ENCODE results near the gene CILP2.

CILP2 gene

GRCh38 chr19:19500975-19501644 is 37.0 kb upstream of the CILP2 start:
- TF ChIP-seq GLIS1 (tag by site-specific recombination; IDR thresholded peaks at IDR 0.05) (no peak), ZNF280C (tag by site-specific recombination; IDR thresholded peaks at IDR 0.05) (no peak), ZFP69B (tag by site-specific recombination; IDR thresholded peaks at IDR 0.05) (no peak), ZNF777 (tag by site-specific recombination; IDR thresholded peaks at IDR 0.05; ENCODE audit: borderline replicate concordance) (no peak)
- H3K9me3 ChIP-seq (ENCODE audit: control insufficient read depth, insufficient read depth, low read depth, low read length): no peaks in the 10 kb centered on the region
- no peaks in the 10 kb centered on the region for H3K4me1 ChIP-seq (ENCODE audit: control insufficient read depth, insufficient read depth, low read length)
- no peak overlapping the region for H3K27ac ChIP-seq (ENCODE audit: extremely low read depth, low read depth, low read length)
- CTCF ChIA-PET: no interaction called here
- peaks cover 4 to 99% of the 10 kb centered on the region in 2 experiments; a peak in 2 of 3 replicates for H3K36me3 ChIP-seq (ENCODE audit: control insufficient read depth in 2 of 2, insufficient read depth in 1 of 2, low read length in 2 of 2)
- POLR2A ChIA-PET: no interaction called here
- H3K4me3 ChIP-seq (ENCODE audit: low read depth, low read length): no peak overlapping the region

- no peak for TF ChIP-seq ZNF341 (tag by site-specific recombination; IDR thresholded peaks at IDR 0.05; ENCODE audit: low read depth)
- TF ChIP-seq ZNF132 (tag by site-specific recombination; IDR thresholded peaks at IDR 0.05; ENCODE audit: borderline replicate concordance): no peak
- no peaks in the 10 kb centered on the region for H3K9me3 ChIP-seq (ENCODE audit: control insufficient read depth, insufficient read depth, low read depth, low read length)
- no peaks in the 10 kb centered on the region for H3K4me1 ChIP-seq (ENCODE audit: control insufficient read depth, insufficient read depth, low read length)
- no peak overlapping the region for H3K27ac ChIP-seq (ENCODE audit: extremely low read depth, low read depth, low read length)
- H3K4me3 ChIP-seq (ENCODE audit: low read depth, low read length): no peak overlapping the region
- ChIA-PET POLR2A (no interaction called here), CTCF (no interaction called here)
- peaks cover 4 to 97% of the 10 kb centered on the region in 2 experiments; a peak in 2 of 3 replicates for H3K36me3 ChIP-seq (ENCODE audit: control insufficient read depth in 2 of 2, insufficient read depth in 1 of 2, low read length in 2 of 2)
Measured at GRCh38 chr19:19501798-19502197, 36.3 kb upstream of the CILP2 start.

- Histone ChIP-seq H3K4me1 (ENCODE audit: control insufficient read depth, insufficient read depth, low read length) (no peaks in the 10 kb centered on the region), H3K4me3 (ENCODE audit: low read depth, low read length) (no peak overlapping the region), H3K9me3 (ENCODE audit: control insufficient read depth, insufficient read depth, low read depth, low read length) (no peaks in the 10 kb centered on the region), H3K27ac (ENCODE audit: extremely low read depth, low read depth, low read length) (no peak overlapping the region), H3K36me3 (ENCODE audit: control insufficient read depth in 2 of 2, insufficient read depth in 1 of 2, low read length in 2 of 2) (peaks cover 4 to 96% of the 10 kb centered on the region in 2 experiments; a peak in 2 of 3 replicates)
- ChIA-PET CTCF (no interaction called here), POLR2A (no interaction called here)
- TF ChIP-seq ZNF18 (tag by site-specific recombination; IDR thresholded peaks at IDR 0.05): no peak
- no peak for TF ChIP-seq ZNF140 (tag by site-specific recombination; IDR thresholded peaks at IDR 0.05)
- no peak for TF ChIP-seq ZNF214 (tag by site-specific recombination; IDR thresholded peaks at IDR 0.05; ENCODE audit: borderline replicate concordance)
- TF ChIP-seq GLI4 (tag by site-specific recombination; IDR thresholded peaks at IDR 0.05): no peak
- TF ChIP-seq KLF16 (tag by site-specific recombination; IDR thresholded peaks at IDR 0.05): no peak
- TF ChIP-seq ZNF692 (tag by site-specific recombination; IDR thresholded peaks at IDR 0.05): no peak
- no peak for TF ChIP-seq ZNF521 (tag by site-specific recombination; IDR thresholded peaks at IDR 0.05)
- TF ChIP-seq ZNF311 (tag by site-specific recombination; IDR thresholded peaks at IDR 0.05; ENCODE audit: borderline replicate concordance): no peak
- TF ChIP-seq SALL2 (tag by site-specific recombination; IDR thresholded peaks at IDR 0.05; ENCODE audit: borderline replicate concordance): no peak
- no peak for TF ChIP-seq ZNF341 (tag by site-specific recombination; IDR thresholded peaks at IDR 0.05; ENCODE audit: low read depth)
- TF ChIP-seq ZNF639 (tag by site-specific recombination; IDR thresholded peaks at IDR 0.05): no peak
- TF ChIP-seq ZNF558 (tag by site-specific recombination; IDR thresholded peaks at IDR 0.05): no peak
- no peak for TF ChIP-seq ZSCAN18 (tag by site-specific recombination; IDR thresholded peaks at IDR 0.05)
- TF ChIP-seq ZNF488 (tag by site-specific recombination; IDR thresholded peaks at IDR 0.05): no peak
Measured at GRCh38 chr19:19502281-19502680, 35.8 kb upstream of the CILP2 start.
